ENCODE results near the gene TASP1. TPM values are rescaled to one million over a fixed set of nuclear protein-coding genes. Genes with fewer than 3 reads are reported as not detected.

The TASP1 gene
- total RNA-seq, 1 experiment from 2014 or later: 25.9 TPM

GRCh38 chr20:13468166-13468565 lies 170.6 kb downstream of the TASP1 start:
- intact Hi-C loops (cut with micrococcal nuclease; ENCODE audit: unreplicated experiment): no loop called here
- CTCF ChIA-PET: no interaction called here
- H4K20me1 ChIP-seq (ENCODE audit: insufficient read depth): no peaks in the 10 kb centered on the region
- no peak overlapping the region for H2AFZ ChIP-seq
- no peak overlapping the region for H3K4me3 ChIP-seq
- no peaks in the 10 kb centered on the region for H3K27me3 ChIP-seq (ENCODE audit: insufficient read depth, low read depth)
- no peaks in the 10 kb centered on the region for H3F3A ChIP-seq (ENCODE audit: insufficient read depth, low read depth)
- H3K9me2 ChIP-seq (ENCODE audit: insufficient read depth): no peaks in the 10 kb centered on the region
- H3K4me2 ChIP-seq: no peak overlapping the region
- no peaks in the 10 kb centered on the region for H3K4me1 ChIP-seq (replicated peaks; ENCODE audit: insufficient read depth)
- BruUV-seq (replicated peaks): no TSS peak
- POLR2A ChIA-PET (ENCODE audit: unreplicated experiment): no interaction called here
- no peak for DNase-seq
- TF ChIP-seq EZH2 (IDR thresholded peaks at IDR 0.05; ENCODE audit: low read depth): no peak
- TF ChIP-seq CTCF (conservative IDR thresholded peaks at IDR 0.05): no peak
- no peaks in the 10 kb centered on the region for H3K79me2 ChIP-seq (ENCODE audit: low read depth)
- no peak overlapping the region for H3K27ac ChIP-seq
- no peaks in the 10 kb centered on the region for H3K36me3 ChIP-seq (ENCODE audit: low read depth)
- no peaks in the 10 kb centered on the region for H3K9me3 ChIP-seq (ENCODE audit: insufficient read depth, low read depth)

- Histone ChIP-seq H3K36me3 (ENCODE audit: low read depth) (no peaks in the 10 kb centered on the region), H3K27ac (no peak overlapping the region), H4K20me1 (ENCODE audit: insufficient read depth) (no peaks in the 10 kb centered on the region), H3K4me1 (replicated peaks; ENCODE audit: insufficient read depth) (no peaks in the 10 kb centered on the region), H3K4me3 (no peak overlapping the region), H3K27me3 (ENCODE audit: insufficient read depth, low read depth) (no peaks in the 10 kb centered on the region), H3K9me2 (ENCODE audit: insufficient read depth) (no peaks in the 10 kb centered on the region), H3K9me3 (ENCODE audit: insufficient read depth, low read depth) (no peaks in the 10 kb centered on the region), H3F3A (ENCODE audit: insufficient read depth, low read depth) (no peaks in the 10 kb centered on the region), H2AFZ (no peak overlapping the region), H3K4me2 (no peak overlapping the region), H3K79me2 (ENCODE audit: low read depth) (no peaks in the 10 kb centered on the region)
- no peak for DNase-seq
- ChIA-PET POLR2A (ENCODE audit: unreplicated experiment) (no interaction called here), CTCF (no interaction called here)
- no TSS peak for BruUV-seq (replicated peaks)
- TF ChIP-seq EZH2 (IDR thresholded peaks at IDR 0.05; ENCODE audit: low read depth) (no peak), CTCF (conservative IDR thresholded peaks at IDR 0.05) (no peak)
- intact Hi-C loops (cut with micrococcal nuclease; ENCODE audit: unreplicated experiment): no loop called here
Observed at GRCh38 chr20:13464702-13465101, 174.0 kb downstream of the TASP1 start.

- no peaks in the 10 kb centered on the region for H3F3A ChIP-seq (ENCODE audit: insufficient read depth, low read depth)
- TF ChIP-seq CTCF (conservative IDR thresholded peaks at IDR 0.05) (no peak), EZH2 (IDR thresholded peaks at IDR 0.05; ENCODE audit: low read depth) (no peak)
- H3K9me2 ChIP-seq (ENCODE audit: insufficient read depth): no peaks in the 10 kb centered on the region
- no peak overlapping the region for H2AFZ ChIP-seq
- no TSS peak for BruUV-seq (replicated peaks)
- no peaks in the 10 kb centered on the region for H3K4me1 ChIP-seq (replicated peaks; ENCODE audit: insufficient read depth)
- no peaks in the 10 kb centered on the region for H3K9me3 ChIP-seq (ENCODE audit: insufficient read depth, low read depth)
- no peak overlapping the region for H3K4me3 ChIP-seq
- ChIA-PET CTCF (no interaction called here), POLR2A (ENCODE audit: unreplicated experiment) (no interaction called here)
- no peak overlapping the region for H3K4me2 ChIP-seq
- H3K36me3 ChIP-seq (ENCODE audit: low read depth): no peaks in the 10 kb centered on the region
- no peak overlapping the region for H3K27ac ChIP-seq
- H3K27me3 ChIP-seq (ENCODE audit: insufficient read depth, low read depth): no peaks in the 10 kb centered on the region
- DNase-seq: no peak
- no peaks in the 10 kb centered on the region for H4K20me1 ChIP-seq (ENCODE audit: insufficient read depth)
- no peaks in the 10 kb centered on the region for H3K79me2 ChIP-seq (ENCODE audit: low read depth)
- intact Hi-C loops (cut with micrococcal nuclease; ENCODE audit: unreplicated experiment): loop anchor here (2.0 kb wide), 1 partner anchor 45 kb away; no protein-coding TSS in a partner anchor
Observed at GRCh38 chr20:13461849-13462458, 176.8 kb downstream of the TASP1 start.

Data from PC-9 (cell line).